ENCODE measurements around the gene CXCL14. TPM values are rescaled to one million over a fixed set of nuclear protein-coding genes. Genes with fewer than 3 reads are reported as not detected.

The CXCL14 gene
- total and polyA plus RNA-seq, 8 donors: 2.3 to 72.6 (median 54.1) TPM

DNA sequence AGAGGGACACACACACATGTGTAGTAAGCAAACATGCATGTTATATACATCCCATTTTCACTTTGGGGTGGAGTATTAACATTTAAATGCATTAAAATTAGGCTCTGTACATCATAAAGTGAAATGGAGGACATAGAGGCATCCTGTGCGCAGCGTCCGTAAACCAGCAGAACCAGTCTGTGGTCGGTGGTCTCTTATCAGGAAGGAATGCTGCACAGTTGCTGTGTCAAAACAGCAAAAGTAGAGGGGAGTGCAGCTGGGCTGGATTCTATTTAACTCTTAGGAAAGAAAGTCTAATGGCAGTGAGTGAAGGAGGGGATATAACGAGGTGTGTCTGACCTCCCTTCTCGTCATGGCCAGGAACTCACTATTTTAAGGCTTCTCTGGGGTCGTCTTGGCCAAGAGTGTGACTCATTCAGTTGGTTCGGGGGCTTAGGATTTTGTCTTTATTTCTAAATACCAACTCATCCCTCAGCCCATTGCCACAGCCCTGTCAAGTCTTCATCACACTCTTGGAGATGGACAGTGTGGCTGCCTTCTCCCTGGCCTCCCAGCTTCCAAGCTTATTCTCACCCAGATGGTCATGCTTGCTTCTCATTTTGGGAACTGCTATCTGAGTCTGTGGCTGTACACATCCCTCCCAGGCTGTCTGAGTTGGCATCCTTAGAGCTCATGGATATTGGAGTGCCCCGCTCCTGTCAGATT is 20.1 kb upstream of the CXCL14 start:
- H3K36me3 ChIP-seq: no peaks in the 10 kb centered on the region
- H3K27ac ChIP-seq: no peak overlapping the region
- DNase-seq (no peak), ATAC-seq (no peak)
- H3K4me1 ChIP-seq: no peaks in the 10 kb centered on the region
- TF ChIP-seq, protein P1, sequence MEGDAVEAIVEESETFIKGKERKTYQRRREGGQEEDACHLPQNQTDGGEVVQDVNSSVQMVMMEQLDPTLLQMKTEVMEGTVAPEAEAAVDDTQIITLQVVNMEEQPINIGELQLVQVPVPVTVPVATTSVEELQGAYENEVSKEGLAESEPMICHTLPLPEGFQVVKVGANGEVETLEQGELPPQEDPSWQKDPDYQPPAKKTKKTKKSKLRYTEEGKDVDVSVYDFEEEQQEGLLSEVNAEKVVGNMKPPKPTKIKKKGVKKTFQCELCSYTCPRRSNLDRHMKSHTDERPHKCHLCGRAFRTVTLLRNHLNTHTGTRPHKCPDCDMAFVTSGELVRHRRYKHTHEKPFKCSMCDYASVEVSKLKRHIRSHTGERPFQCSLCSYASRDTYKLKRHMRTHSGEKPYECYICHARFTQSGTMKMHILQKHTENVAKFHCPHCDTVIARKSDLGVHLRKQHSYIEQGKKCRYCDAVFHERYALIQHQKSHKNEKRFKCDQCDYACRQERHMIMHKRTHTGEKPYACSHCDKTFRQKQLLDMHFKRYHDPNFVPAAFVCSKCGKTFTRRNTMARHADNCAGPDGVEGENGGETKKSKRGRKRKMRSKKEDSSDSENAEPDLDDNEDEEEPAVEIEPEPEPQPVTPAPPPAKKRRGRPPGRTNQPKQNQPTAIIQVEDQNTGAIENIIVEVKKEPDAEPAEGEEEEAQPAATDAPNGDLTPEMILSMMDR (IDR thresholded peaks at IDR 0.05): no peak
- peaks cover 0 to 12% of the 10 kb centered on the region in 2 donors for H3K27me3 ChIP-seq
- intact Hi-C loops (cut with DNase I): no loop called here
- H3K4me3 ChIP-seq: no peak overlapping the region
- H3K9me3 ChIP-seq: no peaks in the 10 kb centered on the region

- H3K4me3 ChIP-seq: no peak overlapping the region
- TF ChIP-seq, protein P1 (IDR thresholded peaks at IDR 0.05): no peak
- peaks cover 0 to 15% of the 10 kb centered on the region in 2 donors for H3K27me3 ChIP-seq
- ATAC-seq (no peak), DNase-seq (no peak)
- H3K27ac ChIP-seq: no peak overlapping the region
- no peaks in the 10 kb centered on the region for H3K4me1 ChIP-seq
- intact Hi-C loops (cut with DNase I): no loop called here
- H3K36me3 ChIP-seq: no peaks in the 10 kb centered on the region
- H3K9me3 ChIP-seq: no peaks in the 10 kb centered on the region
Measured at GRCh38 chr5:135596788-135597187, 18.0 kb upstream of the CXCL14 start.

- TF ChIP-seq, protein P1 (IDR thresholded peaks at IDR 0.05): no peak
- no peak overlapping the region for H3K27ac ChIP-seq
- H3K4me1 ChIP-seq: no peaks in the 10 kb centered on the region
- ATAC-seq: no peak
- H3K9me3 ChIP-seq: no peaks in the 10 kb centered on the region
- H3K4me3 ChIP-seq: no peak overlapping the region
- no peak for DNase-seq
- H3K36me3 ChIP-seq: no peaks in the 10 kb centered on the region
- peaks cover 0 to 20% of the 10 kb centered on the region in 2 donors for H3K27me3 ChIP-seq
- intact Hi-C loops (cut with DNase I): no loop called here
Measured at GRCh38 chr5:135596157-135596763, 17.5 kb upstream of the CXCL14 start.

DNA sequence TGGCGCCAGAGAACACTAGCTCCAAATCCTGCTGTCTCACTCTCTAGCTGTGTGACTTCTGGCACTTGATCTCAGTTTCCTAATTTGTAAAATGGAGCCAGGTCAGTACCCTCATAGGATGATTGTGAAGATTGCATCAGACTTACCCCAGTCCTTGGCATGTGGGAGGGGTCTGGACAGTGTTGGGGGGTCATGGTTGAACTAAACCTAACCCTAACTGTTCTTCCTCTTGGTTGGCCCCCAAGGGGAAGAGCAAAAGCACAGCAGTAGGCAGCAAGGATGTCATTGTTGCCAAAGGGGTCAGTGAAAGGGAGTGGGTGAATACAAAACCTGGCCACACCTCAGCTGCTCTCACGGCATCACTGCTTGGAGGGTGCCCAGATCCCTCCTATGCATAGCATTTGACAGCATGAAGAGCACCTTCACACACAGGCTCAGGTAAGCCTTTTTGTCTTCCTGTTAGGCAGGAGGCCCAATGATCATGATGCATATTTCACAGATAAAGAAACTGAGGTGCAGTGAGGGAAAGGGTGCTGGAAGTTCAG is 15.7 kb upstream of the CXCL14 start:
- H3K4me1 ChIP-seq: no peaks in the 10 kb centered on the region
- no peaks in the 10 kb centered on the region for H3K36me3 ChIP-seq
- no peak overlapping the region for H3K27ac ChIP-seq
- H3K27me3 ChIP-seq: peaks cover 0 to 28% of the 10 kb centered on the region in 2 donors
- TF ChIP-seq, protein P1 (IDR thresholded peaks at IDR 0.05): no peak
- no peak overlapping the region for H3K4me3 ChIP-seq
- ATAC-seq (no peak), DNase-seq (no peak)
- H3K9me3 ChIP-seq: no peaks in the 10 kb centered on the region
- intact Hi-C loops (cut with DNase I): no loop called here

DNA sequence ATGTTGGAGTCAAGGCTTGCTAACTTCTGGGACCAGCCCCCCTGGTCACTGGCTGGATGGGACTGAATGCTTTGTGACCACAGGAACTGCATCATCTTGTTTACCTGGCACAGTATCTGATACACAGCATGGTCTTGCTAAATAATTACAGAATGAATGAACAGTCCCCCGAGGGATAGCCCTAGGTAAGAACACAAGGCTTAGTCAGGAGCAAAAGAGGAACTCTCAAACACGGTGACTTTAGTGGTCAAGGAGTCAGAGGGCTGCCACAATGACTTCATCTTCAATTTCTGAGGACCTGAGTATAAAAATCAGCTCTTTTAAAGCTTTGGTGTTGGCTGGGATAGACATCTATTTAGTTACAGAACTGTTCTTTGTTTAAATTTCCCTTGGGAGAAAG is 15.1 kb upstream of the CXCL14 start:
- no peaks in the 10 kb centered on the region for H3K36me3 ChIP-seq
- no peak overlapping the region for H3K27ac ChIP-seq
- no peak for ATAC-seq
- no peak for DNase-seq
- TF ChIP-seq, protein P1 (IDR thresholded peaks at IDR 0.05): no peak
- no peaks in the 10 kb centered on the region for H3K9me3 ChIP-seq
- no peak overlapping the region for H3K4me3 ChIP-seq
- peaks cover 0 to 28% of the 10 kb centered on the region in 2 donors for H3K27me3 ChIP-seq
- intact Hi-C loops (cut with DNase I): no loop called here
- H3K4me1 ChIP-seq: no peaks in the 10 kb centered on the region
